ENCODE measurements around the gene ADH1B. TPM values are rescaled to one million over a fixed set of nuclear protein-coding genes. Genes with fewer than 3 reads are reported as not detected.

ADH1B gene
- polyA plus RNA-seq, 1 donor (not counting 4 experiments of a cell fraction or from before 2014, with no cell fraction given) = not detected

DNA sequence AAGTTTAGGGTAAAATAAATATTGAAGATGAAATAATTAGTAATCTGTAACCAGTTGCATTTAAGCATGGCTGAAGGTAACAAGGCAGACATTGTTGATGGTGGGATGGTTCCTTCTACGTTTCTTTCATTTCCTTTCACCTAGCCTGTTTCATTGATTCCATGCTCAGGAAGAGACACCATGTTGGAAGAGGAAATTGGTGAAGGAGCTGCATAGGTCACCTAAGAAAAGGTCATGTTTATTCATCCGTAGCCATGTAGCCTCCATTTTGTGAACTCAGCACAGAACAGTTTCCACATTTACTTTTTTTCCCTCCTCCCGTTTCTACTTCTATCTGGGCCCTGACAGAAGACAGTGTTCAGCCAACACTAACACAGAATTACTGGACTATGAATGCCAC is 3.8 kb downstream of the ADH1B start:
- Histone ChIP-seq H4K20me1 (ENCODE audit: control insufficient read depth, extremely low read depth, insufficient read depth, low read length) (no peaks in the 10 kb centered on the region), H3K79me2 (ENCODE audit: control insufficient read depth, insufficient read depth, low read length) (no peaks in the 10 kb centered on the region), H3K27ac (ENCODE audit: control insufficient read depth, insufficient read depth, low read length) (no peak overlapping the region), H3K9ac (ENCODE audit: control insufficient read depth, extremely low read depth, insufficient read depth, low read length) (no peak overlapping the region), H3K4me3 (ENCODE audit: control insufficient read depth in 2 of 3, extremely low read depth in 1 of 3, insufficient read depth in 2 of 3, low read depth in 1 of 3, low read length in 3 of 3) (no peak overlapping the region), H3K9me3 (ENCODE audit: control insufficient read depth, low read depth, low read length) (no peaks in the 10 kb centered on the region), H3K4me2 (ENCODE audit: control insufficient read depth, extremely low read depth, insufficient read depth, low read depth, low read length) (no peak overlapping the region), H3K4me1 (ENCODE audit: control insufficient read depth, extremely low read depth, insufficient read depth, low read length) (no peaks in the 10 kb centered on the region), H3K27me3 (ENCODE audit: control insufficient read depth, extremely low read depth, insufficient read depth, low read length) (no peaks in the 10 kb centered on the region), H3K9me1 (ENCODE audit: control insufficient read depth, extremely low read depth, insufficient read depth, low read length) (no peaks in the 10 kb centered on the region), H3K36me3 (ENCODE audit: control insufficient read depth in 2 of 2, extremely low read depth in 1 of 2, insufficient read depth in 2 of 2, low read length in 2 of 2) (no peaks in the 10 kb centered on the region), H2AFZ (ENCODE audit: control insufficient read depth, low read length) (no peak overlapping the region)
- FAIRE-seq (peak; percentile 46), DNase-seq (ENCODE audit: low read depth, low spot score) (no peak)
- dilution Hi-C loops (cut with MboI; ENCODE audit: extremely low pct_ligation_motif_present, low sequenced_read_pairs) = no loop called here
- TF ChIP-seq, protein P1, sequence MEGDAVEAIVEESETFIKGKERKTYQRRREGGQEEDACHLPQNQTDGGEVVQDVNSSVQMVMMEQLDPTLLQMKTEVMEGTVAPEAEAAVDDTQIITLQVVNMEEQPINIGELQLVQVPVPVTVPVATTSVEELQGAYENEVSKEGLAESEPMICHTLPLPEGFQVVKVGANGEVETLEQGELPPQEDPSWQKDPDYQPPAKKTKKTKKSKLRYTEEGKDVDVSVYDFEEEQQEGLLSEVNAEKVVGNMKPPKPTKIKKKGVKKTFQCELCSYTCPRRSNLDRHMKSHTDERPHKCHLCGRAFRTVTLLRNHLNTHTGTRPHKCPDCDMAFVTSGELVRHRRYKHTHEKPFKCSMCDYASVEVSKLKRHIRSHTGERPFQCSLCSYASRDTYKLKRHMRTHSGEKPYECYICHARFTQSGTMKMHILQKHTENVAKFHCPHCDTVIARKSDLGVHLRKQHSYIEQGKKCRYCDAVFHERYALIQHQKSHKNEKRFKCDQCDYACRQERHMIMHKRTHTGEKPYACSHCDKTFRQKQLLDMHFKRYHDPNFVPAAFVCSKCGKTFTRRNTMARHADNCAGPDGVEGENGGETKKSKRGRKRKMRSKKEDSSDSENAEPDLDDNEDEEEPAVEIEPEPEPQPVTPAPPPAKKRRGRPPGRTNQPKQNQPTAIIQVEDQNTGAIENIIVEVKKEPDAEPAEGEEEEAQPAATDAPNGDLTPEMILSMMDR (optimal IDR thresholded peaks at IDR 0.05 in 1 of 3, IDR thresholded peaks at IDR 0.05 in 1 of 3, conservative IDR thresholded peaks at IDR 0.05 in 1 of 3; ENCODE audit: extremely low read depth in 1 of 3, insufficient read depth in 2 of 3, low read length in 3 of 3) = no peak
- TF ChIP-seq EZH2 (IDR thresholded peaks at IDR 0.05; ENCODE audit: low read length) = no peak

DNA sequence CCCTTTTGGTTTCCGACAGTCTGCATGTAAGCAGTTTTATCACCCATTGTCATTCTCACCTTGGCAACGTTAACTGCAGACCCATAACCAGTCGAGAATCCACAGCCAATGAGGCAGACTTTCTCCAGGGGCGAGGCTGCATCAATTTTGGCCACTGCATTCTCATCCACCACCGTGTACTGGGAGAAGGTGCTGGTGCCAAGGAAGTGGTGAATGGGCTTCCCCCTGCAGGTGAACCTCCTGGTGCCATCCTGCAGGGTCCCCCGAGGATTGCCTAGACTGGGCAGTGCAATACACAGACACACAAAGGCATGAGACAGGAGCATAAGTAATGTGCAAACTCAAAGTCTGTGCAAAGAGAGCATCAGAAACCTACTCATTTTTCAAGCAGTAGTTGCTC is 5.4 kb downstream of the ADH1B start:
- H2AFZ ChIP-seq (ENCODE audit: control insufficient read depth, low read length) = no peak overlapping the region
- TF ChIP-seq, protein P1 (optimal IDR thresholded peaks at IDR 0.05 in 1 of 3, IDR thresholded peaks at IDR 0.05 in 1 of 3, conservative IDR thresholded peaks at IDR 0.05 in 1 of 3; ENCODE audit: extremely low read depth in 1 of 3, insufficient read depth in 2 of 3, low read length in 3 of 3) = no peak
- TF ChIP-seq EZH2 (IDR thresholded peaks at IDR 0.05; ENCODE audit: low read length) = no peak
- DNase-seq (ENCODE audit: low read depth, low spot score) (no peak), FAIRE-seq (no peak)
- H3K36me3 ChIP-seq (ENCODE audit: control insufficient read depth in 2 of 2, extremely low read depth in 1 of 2, insufficient read depth in 2 of 2, low read length in 2 of 2) = no peaks in the 10 kb centered on the region
- no peak overlapping the region for H3K4me3 ChIP-seq (ENCODE audit: control insufficient read depth in 2 of 3, extremely low read depth in 1 of 3, insufficient read depth in 2 of 3, low read depth in 1 of 3, low read length in 3 of 3)
- no peak overlapping the region for H3K9ac ChIP-seq (ENCODE audit: control insufficient read depth, extremely low read depth, insufficient read depth, low read length)
- H3K27ac ChIP-seq (ENCODE audit: control insufficient read depth, insufficient read depth, low read length) = no peak overlapping the region
- dilution Hi-C loops (cut with MboI; ENCODE audit: extremely low pct_ligation_motif_present, low sequenced_read_pairs) = no loop called here
- no peaks in the 10 kb centered on the region for H3K27me3 ChIP-seq (ENCODE audit: control insufficient read depth, extremely low read depth, insufficient read depth, low read length)
- no peaks in the 10 kb centered on the region for H3K79me2 ChIP-seq (ENCODE audit: control insufficient read depth, insufficient read depth, low read length)
- H3K9me3 ChIP-seq (ENCODE audit: control insufficient read depth, low read depth, low read length) = no peaks in the 10 kb centered on the region
- no peak overlapping the region for H3K4me2 ChIP-seq (ENCODE audit: control insufficient read depth, extremely low read depth, insufficient read depth, low read depth, low read length)
- no peaks in the 10 kb centered on the region for H3K9me1 ChIP-seq (ENCODE audit: control insufficient read depth, extremely low read depth, insufficient read depth, low read length)
- no peaks in the 10 kb centered on the region for H3K4me1 ChIP-seq (ENCODE audit: control insufficient read depth, extremely low read depth, insufficient read depth, low read length)
- no peaks in the 10 kb centered on the region for H4K20me1 ChIP-seq (ENCODE audit: control insufficient read depth, extremely low read depth, insufficient read depth, low read length)

Data from keratinocyte (primary cell).